HTERT RPE-1 (cell line): ENCODE measurements around the gene THAP7.

Experiments
- in situ Hi-C: fragments of 300-500 bp; cut with MboI; formaldehyde crosslinking; loops from 4 replicates; pipeline ENCODE4 v1.14.3; 2020; ENCODE audit warnings: low sequenced_read_pairs

Gene THAP7

DNA sequence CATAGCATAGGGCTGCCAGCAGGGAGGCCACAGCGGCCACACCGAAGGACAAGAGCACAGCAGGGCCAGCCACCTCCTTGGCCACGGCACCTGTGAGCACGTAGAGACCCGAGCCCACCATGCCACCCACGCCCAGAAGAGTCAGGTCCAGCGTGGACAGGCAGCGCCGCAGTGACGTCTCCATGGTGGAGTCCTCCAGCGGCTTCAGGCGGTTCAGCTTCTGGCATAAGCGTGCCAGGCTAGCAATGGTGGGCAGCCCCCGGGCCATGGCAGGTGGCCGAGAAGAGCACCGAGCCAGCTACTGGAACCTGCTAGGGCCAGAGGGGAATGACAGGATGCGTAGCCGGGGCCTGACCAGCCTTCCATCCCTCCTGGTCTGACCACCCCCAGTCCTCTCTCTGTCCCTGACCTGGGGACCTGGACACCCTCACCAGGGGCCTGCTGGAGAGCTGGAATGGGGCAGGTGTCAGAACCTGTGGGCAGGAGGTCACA, 29.7 kb upstream of the THAP7 start:
- in situ Hi-C loops = no loop called here

DNA sequence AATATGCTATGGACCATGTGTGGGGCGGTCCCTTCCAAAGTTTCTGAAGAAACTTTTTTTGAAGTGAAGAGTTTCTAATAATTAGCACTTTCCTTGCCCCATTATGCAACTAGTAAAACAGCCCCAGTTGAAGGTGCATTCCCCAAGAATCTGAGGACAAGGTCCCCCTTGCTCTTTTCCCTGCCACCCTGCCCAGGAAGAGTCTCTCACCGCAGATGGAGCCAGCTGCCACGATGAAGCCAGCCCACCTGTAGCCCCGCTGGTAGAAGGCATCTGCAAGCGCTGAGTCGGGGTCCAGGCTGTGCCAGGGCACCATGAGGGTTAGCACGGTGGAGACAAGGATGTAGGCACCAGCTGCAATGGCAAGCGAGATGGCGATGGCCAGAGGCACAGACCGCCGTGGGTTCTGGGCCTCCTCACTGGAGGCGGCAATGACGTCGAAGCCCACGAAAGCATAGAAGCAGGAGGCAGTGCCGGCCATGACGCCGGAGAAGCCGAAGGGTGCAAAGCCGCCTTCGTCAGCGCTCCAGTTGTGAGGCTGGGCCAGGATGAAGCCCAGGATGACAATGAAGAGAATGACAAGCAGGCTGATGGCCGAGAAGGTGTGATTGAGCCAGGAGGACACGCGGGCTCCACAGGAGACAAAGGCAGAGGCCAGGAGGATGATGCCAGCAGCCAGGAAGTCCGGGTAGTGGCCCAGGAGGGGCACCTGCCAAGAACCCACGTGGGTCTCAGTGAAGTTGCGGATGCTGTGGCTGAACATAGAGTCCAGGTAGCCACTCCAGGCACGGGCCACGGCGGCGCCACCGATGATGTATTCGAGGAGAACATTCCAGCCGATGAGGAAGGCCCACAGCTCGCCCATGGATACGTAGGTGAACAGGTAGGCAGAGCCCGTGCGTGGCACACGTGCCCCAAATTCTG, 29.0 kb upstream of the THAP7 start:
- in situ Hi-C loops = no loop called here

DNA sequence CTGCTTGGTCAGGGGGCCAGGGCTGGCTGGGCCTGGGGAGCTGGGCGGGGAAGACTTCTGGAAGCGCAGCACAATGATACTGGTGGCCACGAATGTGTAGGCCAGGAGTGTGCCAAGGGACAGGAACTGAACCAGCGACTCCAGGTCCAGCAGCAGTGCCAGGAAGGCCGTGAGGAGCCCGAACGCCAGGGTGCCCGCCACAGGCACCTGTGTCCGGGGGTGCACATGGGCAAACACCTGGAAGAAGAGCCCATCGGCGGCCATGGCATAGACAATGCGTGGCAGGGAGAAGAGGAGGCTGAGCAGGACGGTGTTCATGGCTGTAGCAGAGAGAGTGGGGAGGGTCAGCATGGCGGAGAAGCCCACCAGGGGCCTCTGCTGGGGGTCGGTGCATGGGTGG, 28.1 kb upstream of the THAP7 start:
- in situ Hi-C loops = no loop called here

DNA sequence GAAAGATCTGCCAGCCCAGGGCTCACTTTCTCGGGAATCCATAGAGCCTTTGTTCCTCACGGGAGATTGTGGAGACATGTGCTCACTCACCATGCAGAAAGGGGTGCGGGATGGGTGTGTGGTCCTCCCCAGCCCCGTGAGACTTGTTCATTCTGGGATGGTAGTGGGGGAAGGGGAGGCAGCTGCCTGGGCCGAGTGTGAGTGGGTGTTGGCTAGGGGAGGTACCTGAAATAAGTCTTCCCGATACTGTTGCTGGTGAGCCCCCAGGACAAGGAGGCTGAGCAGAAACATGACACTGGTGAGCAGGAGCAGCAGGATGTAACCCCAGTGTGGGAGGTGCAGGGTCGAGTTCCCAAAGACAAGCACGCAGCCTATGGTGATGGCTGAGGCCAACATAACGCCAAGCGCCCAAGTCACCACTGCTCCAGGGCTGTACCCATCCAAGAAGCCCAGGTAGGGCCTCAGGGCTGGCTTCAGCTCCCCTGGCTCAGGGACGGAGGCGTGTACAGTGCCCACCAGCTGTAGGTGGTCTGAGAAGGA, 27.6 kb upstream of the THAP7 start:
- in situ Hi-C loops = no loop called here

DNA sequence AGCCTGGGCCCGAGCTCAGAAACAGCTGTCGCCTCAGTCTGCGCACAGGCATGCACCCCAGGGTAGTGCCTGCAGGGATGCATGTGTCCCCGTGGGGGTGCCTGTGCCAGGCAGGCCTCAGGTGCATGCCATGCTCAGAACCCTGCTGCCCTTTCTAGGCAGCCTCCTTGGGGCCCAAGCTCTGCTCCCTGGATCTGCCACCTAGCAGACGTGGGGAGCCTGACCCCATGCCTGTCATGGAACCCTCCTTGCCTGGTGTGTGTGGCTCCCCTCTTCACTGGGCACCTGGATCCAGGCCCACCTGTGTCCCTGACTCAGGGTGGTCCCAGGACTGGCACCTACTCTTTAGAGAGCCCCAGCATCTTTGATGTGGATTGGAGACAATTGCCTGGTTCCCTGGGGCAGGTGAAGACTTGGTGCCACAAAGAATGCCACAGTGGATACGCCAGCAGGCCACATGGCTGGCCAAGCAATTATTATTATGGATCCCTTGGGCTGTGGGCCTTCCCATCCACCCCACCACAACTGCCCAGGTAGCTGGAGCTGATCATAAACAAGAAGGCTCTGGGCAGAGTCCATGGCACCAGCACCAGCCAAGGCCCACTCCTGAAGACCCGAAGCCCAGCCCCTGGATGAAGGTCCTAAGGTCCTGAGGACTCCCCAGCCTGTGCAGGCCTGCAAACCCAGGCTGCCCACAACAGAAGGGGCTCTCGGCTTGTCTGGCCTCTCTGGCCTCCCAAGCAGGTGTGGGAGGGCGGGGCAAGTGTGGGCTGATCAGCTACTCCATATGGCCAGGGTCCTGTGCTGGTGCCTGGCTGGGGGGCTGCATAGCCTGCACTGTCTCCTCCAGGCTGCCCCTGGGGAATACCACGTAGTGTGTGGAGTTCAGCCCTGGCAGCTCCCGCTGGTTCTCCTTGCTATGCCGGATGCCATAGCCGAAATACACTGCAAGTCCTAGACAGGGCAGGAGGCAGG, 26.6 kb upstream of the THAP7 start:
- in situ Hi-C loops = no loop called here

DNA sequence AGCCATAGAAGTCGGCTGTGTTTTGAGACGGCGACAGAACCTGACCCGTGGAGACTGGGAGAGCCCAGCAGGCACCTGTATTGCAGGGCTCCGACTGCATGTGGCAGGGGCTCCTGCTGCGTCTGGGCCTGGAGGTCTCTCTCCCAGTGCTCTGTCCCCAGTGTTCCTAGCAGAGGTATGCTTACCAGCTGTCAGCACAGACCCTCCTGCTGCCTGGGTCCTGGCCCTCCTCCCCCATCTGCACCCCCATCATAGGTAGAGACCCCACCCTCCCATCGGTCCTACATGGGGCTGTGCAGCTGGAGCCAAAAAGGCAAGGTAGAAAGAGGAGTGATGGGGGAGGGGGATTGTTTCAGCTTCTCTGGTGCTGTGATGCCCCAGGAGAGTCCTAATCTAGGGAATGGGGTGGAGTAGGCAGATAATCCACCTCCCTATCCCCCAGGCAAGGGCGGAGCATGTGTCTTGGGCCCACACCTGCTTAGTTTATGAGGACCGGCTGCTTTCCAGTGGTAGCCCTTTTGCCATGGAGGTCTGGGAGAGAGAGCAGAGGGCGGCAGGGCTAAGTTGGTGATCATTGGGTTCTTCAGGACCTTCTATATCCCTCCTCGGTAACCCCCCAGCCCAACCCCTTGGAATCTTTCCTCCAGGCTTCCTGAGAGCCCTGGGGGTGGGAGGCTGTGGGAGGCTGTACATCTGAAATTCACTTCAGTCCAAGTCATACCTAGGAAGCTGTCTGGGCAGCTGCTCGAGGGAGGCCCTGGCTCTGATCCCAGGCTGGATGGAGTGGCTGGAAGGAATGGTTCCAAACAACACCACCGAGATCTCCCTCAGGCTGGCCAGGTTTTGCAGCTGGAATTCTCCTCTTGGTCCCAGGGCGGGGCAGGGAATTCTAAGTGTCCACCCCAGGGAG, 25.1 kb upstream of the THAP7 start:
- in situ Hi-C loops = no loop called here

DNA sequence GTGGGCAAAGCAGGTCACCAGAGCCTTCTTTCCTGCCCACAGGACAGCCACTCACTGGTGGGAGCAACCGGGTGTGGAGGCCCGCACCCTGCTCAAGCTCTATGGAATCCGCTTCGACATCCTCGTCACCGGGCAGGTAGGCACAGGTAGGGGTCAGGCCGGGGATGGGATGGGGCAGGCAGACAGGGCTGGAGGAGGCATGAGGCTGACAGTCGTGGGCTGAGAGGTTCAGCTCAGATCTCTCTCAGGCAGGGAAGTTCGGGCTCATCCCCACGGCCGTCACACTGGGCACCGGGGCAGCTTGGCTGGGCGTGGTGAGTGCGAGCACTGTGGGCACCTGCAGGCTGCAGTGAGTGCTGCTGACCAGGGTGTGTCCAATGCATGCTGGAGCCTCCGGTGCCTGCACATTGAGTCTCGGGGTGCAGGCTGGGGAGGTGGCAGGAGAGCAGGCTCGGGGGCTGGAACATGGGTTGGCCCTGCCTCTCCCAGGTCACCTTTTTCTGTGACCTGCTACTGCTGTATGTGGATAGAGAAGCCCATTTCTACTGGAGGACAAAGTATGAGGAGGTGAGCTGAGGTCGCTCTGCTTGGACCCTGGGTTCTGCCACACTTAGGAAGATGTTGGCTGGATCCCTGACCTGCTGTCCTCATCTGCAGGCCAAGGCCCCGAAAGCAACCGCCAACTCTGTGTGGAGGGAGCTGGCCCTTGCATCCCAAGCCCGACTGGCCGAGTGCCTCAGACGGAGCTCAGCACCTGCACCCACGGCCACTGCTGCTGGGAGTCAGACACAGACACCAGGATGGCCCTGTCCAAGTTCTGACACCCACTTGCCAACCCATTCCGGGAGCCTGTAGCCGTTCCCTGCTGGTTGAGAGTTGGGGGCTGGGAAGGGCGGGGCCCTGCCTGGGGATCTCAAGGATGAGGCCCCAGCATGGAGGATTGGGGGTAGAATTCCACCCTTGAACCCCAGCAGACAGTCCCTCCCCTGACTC, 24.1 kb upstream of the THAP7 start:
- in situ Hi-C loops = no loop called here

DNA sequence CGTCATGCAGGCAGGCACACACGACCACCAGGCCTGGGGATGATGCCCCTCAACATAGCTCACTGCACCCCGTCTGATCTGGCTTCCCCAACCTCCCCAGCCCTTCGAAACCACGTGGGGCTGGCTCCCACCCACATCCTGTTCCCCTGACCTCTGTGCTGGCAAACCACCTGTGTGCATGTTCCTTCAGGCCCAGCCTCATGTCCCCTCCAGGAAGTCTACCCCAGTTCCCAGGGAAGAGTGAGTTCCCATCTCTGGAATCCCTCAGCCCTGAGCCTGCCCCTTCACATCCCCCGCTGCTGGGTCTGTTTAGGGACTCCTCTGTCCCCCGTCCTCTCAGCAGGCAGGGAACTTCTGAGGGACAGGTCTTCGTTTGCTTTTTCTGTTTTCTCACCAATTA, 23.3 kb upstream of the THAP7 start:
- in situ Hi-C loops = no loop called here

DNA sequence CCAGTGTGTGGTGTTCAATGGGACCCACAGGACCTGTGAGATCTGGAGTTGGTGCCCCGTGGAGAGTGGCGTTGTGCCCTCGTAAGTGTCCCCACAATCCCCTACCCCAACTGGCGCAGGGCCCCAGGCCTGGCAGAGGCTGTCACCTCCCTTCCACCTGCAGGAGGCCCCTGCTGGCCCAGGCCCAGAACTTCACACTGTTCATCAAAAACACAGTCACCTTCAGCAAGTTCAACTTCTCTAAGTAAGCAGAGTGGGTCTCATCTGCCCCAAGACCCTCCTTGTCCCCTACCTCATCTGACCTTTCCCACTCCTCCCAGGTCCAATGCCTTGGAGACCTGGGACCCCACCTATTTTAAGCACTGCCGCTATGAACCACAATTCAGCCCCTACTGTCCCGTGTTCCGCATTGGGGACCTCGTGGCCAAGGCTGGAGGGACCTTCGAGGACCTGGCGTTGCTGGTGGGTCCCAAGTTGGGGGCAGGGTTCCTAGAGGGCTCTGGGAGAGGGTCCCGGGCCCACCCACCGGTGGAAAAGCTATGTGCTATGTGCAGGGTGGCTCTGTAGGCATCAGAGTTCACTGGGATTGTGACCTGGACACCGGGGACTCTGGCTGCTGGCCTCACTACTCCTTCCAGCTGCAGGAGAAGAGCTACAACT, 21.2 kb upstream of the THAP7 start:
- in situ Hi-C loops = no loop called here

DNA sequence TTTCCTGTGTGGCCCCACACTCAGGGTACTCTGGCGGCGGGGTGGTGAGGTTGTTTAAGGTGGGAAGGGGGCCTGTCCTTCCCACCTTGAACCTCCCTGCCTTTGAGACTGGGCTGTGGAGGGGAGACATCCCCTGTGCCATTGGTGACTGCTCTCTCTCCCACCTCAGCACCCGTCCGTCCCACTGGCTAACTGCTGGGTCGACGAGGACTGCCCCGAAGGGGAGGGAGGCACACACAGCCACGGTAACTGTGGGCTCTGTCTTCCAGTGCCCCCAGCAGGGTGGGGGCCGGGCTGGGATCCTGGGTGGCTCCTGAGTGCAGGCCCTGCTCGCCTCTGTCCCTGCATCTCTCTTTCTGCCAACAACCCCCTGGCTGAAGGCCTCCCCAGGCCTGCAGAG, 20.6 kb upstream of the THAP7 start:
- in situ Hi-C loops = no loop called here

DNA sequence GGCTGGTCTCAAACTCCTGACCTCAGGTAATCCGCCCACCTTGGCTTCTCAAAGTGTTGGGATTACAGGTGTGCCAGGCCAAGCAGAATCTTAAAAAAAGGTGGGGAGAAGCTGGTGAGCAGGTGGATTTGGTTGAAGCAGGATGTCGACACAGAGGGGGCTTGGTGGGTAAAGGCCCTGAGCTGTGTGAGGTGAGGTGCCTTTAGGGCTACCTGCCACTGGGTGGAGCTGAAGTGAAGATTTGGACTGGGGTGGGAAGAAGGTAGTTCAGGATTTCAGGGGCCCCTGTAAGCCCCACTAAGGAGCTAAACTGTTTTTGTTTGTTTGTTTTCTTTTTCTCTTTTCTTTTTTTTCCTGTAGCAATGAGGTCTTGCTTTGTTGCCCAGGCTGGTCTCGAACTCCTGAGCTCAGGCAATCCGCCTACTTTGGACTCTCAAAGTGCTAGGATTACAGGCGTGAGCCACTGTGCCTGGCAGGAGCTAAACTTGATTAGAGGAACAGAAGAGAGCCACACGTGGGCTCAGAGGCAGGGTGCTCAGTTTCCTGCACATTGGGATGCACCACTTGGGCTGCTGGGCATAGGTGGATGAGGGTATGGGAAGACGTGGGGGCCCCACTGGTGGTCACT, 19.0 kb upstream of the THAP7 start:
- in situ Hi-C loops = no loop called here

DNA sequence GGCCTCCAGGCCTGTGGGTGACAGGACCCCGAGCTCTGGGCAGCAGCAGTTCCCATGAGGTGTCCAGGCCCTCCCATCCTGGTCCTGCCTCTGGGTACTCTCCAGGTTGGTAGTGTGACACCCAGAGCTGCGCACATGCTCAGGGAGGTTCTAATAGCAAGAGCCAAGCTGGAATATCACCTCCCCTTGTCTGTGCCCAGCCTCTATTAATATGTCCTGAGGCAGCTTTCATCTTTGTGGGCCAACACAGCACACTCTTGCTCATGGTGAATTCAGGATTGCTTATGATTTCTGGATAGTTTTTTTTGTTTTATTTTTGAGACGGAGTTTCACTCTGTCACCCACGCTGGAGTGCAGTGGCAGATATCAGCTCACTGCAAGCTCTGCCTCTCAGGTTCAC, 16.4 kb upstream of the THAP7 start:
- in situ Hi-C loops = no loop called here

DNA sequence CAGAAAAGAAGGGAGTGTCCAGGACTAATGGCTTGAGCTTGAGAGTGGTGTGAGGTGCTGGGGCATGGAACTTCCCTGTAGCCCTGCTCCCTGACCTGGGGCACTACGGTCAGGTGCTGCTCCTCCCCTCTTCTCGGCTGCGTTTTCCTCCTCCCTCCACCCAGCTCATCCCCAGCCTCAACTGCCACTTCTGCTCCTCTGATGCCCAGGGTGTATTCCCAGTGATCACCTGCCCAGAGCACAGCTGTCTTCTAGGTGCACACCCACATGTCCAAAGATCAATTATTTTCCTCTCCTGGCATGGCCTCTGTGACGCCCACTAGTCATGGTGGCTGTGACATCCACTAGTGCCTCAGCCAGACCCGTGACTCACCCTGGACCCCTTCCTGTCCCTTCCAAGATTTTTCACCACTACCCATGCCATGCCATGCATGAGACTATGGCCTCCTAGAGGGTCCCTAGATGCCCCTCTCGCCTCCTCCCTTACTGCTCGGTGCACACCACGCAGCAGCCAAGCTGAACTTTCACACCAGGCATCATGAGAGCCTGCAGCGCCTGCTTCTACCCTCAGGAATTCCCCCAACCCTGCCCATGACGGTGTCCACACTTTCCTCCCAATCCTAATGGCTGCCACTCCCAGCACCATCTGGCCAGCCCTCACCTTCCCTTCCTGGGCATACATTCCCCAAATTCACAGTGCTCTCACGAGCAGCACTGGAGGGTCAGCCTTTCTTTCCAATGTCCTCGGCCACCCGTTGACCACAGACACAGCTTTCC, 14.9 kb upstream of the THAP7 start:
- in situ Hi-C loops = no loop called here

DNA sequence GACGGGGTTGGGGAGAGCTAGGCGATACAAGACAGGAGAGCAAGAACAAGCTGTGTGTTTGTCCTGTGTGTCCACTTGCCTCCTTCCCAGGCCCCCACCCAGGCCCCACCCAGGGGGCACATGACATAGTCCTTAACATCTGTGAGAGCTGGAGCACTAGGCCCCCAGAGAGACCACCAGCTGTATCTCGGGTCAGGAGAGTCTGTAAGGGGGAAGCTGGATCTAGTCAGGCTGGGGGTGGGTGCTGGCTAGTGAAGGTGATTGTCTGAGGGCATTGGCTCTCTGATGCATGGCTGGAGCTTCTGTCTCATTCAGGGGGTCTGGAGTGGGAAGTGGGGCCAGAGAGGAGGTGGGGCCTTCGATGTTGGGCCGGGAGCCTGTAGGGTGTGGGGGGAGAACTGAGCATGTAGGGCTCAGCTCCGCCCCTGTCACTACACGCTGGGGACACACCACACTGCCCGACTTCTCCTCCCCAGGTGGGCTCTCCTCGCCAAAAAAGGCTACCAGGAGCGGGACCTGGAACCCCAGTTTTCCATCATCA, 13.6 kb upstream of the THAP7 start:
- in situ Hi-C loops = no loop called here

DNA sequence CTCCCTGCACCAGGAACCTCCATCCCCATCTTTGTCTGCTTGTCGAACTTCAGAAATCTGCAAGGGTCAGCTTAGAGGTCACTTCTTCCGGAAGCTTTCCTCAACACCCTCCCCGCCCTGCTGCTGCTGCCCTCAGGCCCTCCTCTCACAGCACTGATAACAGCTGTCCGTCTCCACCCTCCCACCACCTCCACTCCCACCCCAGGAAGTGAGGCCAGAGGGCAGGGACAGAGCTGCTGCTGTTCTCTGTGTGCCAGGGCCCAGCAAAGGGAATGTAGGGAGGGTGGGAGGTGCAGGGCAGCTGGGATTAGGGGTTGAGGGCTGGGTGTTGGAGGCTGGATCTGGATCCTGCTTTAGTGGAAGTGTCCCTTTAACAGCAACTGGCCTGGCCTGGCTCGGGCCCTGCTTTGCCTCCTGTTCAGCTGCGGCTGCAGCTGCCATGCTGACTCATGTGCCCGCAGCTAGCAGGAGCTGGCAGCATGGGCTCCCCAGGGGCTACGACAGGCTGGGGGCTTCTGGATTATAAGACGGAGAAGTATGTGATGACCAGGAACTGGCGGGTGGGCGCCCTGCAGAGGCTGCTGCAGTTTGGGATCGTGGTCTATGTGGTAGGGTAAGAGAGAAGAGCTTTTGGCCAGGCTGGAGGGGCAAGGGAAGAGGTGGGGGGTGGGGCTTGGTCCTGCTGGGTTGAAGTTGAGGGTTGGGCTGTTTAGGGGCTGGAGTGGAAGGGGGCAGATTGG, 13.0 kb upstream of the THAP7 start, which contains the start of gene P2RX6:
Gene P2RX6 (plus strand): TSS at position 440 of the 740 bp plus-strand sequence. CDS start 10 bp downstream, at position 450.
- in situ Hi-C loops = no loop called here

DNA sequence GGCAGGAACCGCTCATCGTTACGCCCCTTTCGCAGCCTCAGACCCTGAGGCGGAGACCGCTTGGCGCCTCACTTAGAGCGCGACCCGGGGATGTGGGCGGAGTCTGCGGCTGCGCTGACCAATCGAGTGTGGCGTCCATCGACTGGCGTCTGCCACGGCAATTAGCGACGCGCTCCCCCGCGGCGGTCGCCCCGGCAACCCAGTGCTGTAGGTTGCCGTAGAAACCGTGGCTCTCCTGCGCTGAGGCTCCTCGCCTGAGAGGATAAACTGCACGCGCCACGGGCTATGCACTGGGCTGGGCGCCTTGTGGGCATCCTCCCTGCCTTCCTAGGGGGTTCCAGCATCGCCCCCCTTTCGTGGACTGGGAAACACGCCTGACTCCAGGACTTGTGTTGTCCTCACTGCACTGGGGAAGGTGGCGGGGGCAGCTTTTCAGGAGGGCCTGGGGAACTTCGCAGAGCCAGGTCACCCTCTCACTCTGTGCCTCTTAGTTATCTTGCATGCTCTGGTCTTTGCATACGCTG, 12.3 kb upstream of the THAP7 start:
- in situ Hi-C loops = no loop called here
